Activated CD4-positive, alpha-beta T cell treated with anti-CD3 and anti-CD28 coated beads for 48 hours (primary cell): ENCODE measurements around the gene TMEM121.
A peak's percentile ranks its signal among the peaks of the same experiment; 100 is the strongest.

Experiments
- DNase-seq: peaks from one replicate; pipeline ENCODE4 v3.0.0-alpha.2; 2020

TMEM121 gene

DNA sequence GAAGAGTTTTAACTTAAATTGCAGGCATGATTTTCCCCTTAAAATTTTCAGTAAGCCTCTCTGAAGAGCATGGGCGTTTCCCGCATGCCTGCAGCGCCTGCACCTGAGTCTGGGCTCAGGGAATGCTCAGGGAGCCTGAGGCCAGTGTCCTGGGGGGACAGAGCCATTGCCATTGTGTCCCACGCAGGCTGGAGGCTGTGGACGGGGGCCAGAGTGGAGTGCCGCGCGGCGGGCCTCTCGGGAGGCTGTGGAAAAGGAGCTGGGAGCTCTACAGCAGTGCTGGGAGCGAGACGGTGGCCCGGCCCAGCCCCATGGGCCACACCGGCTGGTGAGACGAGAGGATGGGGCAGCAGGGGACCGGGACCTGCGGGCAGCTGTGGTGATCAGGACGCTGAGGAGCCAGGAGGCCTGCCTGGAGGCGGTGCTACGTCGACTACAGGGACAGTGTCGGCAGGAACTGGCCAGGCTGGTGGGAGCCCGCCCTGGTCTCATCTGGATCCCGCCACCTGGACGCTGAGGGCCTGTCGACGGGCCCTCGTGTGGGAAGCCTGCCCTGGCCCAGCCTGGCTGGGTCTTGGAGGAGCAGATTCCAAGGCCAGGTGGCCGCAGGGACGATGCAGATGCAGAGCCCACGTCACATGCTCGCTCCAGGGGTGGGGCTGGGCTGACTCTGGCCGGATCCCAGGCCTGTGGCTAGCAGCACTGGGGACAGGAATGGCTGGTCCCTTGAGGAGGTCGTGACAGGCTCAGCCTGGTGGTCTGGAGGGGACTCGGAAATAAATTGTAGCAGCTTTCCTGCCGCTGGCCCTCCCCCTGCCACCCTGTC is 27.7 kb upstream of the TMEM121 start:
- DNase-seq = no peak

DNA sequence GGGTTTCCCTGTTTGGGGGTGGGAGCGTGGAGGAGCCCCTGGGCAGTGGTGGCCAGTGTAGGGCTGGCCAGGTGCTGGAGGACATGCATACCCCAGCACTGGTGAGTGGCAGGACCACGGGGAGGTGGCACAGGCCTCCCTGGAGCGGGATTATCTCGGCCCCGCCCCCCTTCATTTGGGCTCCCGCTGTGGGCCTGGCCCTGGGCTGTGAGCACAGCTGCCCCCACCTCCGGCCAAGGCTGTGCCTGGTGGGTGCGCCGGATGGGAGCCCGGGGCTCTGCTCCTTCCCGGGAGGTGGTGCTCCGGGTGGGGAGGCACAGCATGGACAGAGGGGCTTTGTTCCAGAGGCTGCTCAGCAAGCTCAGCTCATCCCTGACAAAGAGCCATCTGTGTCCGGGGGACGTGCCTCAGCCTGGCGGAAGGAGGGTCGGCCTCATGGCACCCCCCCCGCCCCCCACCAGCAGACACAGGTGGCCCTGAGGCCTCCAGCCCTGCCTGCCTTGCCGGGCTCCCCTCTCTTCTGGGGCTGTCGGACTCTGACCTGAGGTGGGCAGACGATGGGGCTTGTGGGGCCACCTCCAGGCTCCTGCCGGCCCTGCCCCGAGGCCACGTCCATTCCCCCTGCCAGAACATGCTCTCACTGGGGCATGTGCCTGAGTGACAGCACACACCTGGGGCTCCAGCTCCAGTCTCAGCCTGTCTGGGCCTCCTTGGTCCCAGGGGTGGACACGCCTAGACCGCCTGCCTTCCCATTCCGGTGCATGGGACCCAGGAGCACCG is 26.9 kb upstream of the TMEM121 start:
- DNase-seq = no peak

DNA sequence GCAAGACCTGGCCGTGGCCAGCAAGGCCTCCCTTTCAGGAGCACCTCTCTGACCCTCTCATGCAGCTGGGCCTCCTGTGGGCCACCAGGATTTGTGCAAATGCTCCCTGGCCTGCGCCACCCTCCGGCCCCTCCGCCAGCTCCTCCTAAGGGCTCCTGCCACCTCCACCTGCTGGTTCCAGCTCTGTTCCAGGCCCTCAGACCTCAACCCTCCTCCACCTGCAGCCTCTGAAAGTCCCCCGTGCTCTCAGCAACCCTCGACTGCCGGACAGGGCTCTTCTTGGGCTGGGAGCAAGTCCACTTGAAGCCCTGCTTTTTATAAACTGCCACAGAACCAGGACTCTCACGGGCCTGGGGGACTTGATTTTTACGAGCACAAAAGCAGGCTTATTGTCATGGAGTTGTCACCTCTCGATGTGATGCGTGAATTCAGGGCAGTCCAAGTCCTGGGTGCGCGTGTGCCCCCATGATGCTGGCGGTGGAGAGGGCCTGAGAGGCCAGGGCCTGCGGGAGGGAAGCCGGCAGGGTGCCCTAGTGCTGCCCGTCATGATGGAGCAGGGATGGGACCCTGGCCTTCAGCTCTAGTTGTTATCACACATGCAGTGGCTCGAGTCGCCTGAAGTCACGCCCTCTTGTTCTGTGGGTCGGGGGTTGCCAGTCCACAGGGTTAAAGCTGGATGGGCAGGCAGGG is 26.2 kb upstream of the TMEM121 start:
- DNase-seq = no peak

DNA sequence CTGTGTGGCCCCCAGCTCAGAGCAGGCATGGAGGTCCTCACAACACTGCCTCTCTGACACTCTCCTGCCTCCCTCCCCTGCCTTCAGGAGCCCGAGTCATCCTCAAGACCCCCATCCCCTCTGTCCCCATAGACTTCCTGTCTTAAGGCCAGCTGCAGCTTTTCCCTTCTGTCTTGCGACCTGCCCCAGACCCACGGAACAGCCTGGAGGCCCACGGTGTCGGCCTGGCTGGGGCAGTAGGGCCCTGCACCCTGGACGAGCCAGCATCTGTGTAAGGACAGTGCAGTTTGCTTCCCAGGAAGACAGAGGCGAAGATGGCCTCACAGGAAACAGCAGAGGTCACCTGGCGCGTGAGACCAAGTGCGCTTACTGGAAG is 25.7 kb upstream of the TMEM121 start:
- no peak for DNase-seq

DNA sequence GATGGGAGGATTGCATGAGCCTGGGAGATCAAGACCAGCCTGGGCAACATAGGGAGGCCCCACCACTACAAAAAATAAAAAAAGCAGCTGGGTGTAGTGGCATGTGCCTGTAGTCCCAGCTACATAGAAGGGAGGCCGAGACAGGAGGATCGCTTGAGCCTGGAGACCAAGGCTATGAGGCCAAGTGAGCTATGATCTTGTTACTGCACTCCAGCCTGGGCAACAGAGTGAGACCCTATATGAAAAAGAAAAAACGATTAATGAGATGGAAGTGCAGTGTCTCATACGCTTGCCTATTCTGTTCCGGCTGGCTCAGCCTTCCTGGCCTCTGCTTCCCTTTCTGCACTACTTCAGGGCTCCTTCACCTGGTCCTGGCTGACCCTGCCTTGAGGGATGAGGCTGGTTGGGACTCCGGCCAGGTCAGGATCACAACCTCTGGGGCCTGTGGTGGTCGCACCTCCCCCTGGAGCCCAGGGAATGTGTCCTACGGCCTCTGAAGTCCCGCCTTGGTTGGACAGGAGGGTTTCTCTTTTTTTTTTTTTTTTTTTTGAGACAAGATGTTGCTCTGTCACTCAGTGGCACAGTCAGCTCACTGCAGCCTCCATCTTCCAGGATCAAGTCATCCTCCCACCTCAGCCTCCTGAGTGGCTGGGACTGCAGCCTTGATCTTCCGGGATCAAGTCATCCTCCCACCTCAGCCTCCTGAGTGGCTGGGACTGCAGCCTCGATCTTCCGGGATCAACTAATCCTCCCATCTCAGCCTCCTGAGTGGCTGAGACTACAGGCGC is 24.7 kb upstream of the TMEM121 start:
- DNase-seq = no peak

DNA sequence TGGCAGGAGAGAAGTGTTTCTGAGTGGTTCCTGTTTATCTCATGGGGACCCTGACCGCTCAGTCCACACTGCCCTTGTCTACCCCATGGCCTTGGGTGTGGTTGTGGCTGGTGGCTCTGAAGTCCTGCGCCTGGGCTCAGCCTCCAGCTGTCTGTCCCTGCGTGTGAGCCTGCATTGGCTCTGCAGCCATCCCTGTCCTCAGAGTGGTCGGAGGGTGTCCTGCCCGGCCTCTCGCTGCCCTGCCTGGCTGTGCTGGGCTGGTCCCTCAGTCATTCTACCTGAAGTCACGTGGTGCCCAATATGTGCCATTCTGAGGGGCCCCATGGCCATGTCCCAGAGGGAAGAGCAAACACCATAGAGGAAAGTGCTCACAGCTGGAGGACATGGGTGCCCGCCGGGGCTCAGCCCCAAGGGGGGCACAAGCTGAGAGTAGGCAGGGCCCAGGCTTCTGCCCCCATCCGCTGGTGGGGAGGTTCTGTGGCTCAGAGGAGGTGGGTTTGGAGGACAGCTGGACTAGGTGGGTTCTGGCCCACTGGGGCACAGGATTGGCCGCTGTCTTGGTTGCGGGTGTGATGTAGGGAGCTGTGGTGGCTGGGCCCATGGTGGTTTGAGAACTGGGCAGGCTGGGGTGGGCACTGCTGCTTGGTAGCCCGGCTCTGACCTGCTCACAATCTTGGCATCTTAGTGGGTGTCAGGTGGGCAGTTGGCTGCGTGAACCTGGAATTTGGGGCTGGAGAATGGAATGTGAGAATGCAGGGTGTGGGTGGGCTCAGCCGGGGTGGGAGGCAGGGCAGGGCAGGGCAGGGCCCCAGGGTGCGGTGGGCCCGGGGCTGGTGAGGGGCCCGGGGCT is 23.7 kb upstream of the TMEM121 start:
- DNase-seq = no peak

DNA sequence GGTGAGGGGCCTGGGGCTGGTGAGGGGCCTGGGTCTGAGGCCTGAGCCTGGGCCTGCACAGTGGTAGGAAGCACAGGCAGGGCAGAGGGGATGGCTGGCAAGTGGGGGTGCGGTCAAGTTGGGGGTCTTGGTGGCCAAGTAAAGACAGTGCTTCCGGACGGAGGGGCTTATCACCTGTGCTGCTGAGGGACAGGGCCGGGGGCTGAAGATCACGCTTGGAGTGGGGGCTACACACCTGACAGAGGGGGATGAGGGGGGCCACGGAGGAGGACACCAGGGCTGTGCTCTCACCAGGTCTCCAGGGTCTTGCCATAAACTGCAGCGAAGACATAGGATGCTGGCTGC is 23.1 kb upstream of the TMEM121 start:
- DNase-seq = no peak

DNA sequence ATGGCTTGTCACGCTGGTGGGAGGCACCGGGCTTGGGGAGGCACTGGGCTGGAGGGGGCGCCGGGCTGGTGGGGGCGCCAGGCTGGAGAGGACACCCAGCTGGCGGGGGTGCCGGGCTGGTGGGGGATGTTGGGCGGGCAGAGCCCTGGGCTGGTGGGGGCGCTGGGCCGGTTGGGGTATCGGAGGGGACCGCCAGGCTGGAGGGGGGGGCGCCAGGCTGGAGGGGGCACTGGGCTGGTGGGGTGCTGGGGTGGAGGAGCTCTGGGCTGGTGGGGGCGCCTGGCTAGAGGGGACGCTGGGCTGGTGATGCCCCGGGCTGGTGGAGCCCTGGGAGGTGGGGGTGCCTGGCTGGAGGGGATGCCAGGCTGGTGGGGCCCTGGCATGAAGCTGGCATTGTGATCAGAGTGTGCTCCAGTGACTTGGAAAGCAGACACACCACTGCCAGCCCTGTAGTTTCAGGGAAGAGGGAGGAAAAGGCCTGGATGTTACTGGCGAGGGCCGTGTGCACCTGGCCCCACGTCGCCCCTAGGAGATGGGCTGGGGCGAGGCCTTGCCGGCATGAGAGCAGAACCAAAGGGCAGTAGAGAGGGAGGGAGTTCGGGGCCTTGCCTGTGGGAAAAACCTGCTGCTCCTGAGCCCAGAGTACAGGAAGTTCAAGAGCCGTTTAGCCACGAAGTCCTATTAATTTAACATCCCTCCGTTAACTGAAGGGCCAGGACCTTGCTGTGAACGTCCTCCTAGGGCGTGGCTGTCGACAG is 22.3 kb upstream of the TMEM121 start:
- DNase-seq = no peak

DNA sequence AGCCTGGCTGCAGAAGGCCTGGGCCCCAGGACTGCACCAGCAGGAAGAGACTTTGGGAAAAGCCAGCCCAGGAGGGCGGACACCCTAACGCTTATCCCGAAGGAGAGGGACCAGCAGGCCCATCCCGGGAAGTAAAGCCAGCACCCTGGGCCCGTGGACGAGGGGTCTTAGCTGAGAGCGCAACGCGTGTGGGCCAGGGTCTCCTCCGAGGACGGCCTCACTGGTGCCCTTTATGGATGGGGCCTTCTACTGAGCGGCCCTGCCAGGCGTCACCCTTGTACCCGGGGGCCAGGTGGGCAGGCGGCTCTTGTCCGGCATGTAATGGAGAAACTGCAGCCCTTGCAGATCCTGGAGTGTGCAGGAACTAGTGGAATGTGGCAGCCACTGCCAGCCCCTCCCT is 21.3 kb upstream of the TMEM121 start:
- no peak for DNase-seq

DNA sequence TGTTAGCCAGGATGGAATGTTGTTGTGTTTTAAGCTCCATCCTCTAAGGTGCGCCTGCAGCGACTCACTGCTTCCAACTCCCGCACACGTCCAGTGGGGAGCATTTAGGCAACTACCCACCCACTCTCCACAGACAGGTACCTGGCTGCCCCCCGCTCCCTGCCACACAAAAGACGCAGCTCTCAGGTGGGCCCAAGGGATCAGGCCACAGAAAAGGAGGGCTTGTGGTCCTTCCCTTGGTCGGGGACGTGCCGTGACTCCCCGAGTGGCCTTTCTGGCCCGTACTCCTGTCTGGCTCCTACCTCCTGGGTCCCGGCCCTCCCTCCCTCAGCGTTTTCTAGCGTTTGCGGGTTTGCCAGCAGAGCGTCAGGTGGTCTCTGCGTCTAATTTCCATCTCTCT is 19.1 kb upstream of the TMEM121 start:
- no peak for DNase-seq

DNA sequence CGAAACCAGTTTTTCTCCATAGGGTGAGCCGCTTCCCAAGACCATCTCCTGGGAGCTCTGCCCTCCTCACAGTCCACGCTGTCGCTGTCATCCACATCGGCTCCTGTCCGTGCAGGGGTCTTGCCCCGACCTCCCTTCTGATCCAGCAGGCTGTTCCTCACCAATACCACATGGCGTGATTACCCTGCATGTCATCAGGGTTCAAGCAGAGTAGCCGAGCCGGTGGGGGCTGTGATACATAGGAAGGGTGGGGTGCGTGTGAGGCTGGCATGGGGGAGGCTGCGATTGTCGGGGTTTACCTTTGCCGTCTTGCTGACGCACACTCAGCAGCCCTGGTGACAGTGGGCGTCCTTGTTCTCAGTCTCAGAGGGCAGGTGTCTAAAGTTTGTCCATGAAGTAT is 18.3 kb upstream of the TMEM121 start:
- DNase-seq = no peak

DNA sequence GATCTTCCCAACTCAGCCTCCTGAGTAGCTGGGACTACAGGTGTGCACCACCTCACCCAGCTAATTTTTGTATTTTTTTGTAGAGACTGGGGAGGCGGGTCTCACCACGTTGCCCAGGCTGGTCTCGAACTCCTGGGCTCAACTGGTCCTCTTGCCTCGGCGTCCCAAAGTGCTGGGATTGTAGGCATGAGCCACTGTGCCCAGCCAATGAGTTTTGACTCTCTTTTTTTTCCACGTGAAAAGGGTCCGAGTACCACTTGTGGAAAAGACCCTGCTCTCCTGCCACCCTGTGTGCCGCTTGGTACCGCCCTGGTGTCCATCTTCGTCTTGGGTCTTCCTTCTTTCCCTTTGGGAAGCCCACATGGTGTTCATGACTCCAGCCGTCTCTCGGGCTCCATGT is 17.8 kb upstream of the TMEM121 start:
- DNase-seq = no peak

DNA sequence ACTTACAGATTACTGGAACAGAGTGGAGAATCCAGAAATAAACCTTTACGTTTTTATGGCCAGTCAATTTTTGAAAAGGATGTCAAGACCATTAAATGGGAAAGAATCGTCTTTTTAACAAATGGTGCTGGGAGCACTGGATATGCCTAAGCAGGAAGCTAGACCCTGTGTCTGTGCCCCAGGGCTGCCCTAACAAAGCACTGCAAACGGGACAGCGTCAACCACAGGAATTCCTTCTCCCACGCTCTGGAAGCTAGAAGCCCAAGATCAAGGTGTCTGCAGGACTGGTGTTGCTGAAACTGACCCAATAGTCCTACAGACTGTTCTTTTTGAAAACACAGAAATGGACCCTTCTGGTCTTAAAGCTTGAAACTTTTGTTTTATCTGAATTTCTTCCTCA is 9.3 kb upstream of the TMEM121 start:
- DNase-seq = no peak

DNA sequence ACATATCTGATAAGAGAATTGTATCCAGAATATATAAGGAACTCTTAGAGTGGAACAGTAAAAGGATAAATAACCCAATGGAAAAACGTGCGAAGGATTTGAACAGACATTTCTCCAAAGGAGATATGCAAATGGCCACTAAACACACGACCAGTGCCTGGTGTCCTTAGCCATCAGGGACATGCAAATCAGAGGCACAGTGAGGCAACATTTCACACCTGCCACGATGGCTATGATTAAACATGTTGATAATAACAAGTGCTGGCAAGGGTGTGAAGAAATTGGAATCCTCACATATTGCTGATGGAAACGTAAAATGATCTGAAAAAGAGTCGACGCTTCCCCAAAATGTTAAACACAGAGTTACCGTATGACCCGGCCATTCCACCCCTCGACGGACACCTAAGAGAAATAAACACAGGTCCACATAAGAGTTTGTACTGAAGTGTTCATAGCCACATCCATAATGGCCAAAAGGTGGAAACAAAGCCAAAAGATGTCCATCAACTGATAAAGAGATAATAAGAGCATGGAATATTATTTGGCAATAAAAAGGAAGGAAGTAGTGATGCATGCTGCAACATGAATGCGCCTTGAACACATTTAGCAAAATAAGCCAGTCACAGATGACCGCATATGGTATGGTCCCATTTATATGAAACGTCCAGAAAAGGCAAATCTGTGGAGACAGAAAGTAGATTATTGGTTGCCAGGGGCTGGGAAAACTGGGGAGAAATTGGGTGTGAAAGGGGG is 6.3 kb upstream of the TMEM121 start:
- no peak for DNase-seq

DNA sequence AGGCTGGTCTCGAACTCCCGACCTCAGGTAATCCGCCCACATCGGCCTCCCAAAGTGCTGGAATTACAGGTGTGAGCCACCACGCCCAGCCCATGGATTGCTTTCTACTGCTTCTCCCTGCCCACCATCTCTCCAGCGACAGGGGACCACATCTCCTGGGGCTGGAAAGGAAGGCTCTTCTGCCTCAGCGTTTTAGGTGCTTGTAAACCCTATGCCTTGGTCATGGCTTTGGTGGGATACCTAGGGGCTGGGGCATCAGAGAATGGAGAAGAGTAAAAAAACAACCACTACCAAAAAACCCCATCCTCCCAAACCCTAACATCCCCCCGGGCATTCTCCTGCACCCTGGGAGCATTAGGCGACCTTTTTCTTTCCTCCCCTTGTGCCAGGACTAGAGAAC is 1.1 kb upstream of the TMEM121 start:
- DNase-seq = no peak

DNA sequence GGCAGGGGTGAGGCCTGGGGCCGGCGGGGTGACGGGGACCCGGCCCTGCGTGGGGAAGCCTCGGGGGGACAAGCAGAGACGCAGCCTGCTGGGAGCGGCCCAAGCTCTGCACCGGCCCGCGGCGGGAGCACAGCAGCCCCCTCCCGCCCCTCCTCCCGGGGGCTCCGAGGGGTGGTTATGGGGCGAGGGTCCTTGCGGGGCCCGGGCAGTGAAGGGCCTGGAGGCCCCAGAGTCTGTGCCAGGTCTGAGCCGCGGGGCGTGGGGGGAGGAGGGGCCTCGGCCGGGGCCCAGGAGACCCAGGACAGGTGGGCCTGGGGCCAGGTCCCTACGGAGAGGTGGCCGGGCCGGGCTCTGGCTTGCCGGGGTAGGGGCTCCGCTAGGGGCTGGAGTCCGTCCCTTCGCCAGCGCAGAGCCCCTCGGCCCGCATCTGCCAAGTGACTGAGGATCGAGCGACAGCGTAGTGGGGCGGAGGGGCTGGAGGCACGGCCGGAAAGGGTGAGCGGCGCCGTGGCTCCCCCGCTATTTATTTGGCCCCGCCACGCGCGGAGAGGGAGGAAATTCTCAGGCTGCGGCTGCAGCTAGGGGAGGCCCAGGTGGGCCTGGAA is 495 bp downstream of the TMEM121 start:
- no peak for DNase-seq

DNA sequence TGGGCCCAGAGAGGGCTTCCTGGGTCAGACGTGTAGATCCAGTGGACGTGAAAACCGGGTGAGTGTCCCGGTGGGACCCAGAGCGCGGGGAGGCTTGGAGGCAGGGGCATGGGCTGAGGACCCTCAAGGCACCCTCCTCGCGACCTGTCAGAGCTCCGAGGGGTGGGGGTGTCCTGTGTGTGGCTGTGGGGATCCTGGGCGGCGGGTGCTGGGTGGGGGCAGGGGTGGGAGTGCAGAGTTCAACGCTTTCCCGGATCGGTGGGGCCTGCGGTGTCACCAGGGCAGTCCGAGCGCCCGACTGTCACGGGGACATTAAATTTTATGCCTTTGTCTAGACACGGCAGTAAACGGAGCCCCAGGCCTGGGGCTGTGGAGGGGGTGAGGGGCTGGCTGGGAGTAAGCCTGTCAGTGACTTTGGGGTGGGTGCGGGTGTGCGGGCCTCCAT is 1.0 kb downstream of the TMEM121 start:
- no peak for DNase-seq

DNA sequence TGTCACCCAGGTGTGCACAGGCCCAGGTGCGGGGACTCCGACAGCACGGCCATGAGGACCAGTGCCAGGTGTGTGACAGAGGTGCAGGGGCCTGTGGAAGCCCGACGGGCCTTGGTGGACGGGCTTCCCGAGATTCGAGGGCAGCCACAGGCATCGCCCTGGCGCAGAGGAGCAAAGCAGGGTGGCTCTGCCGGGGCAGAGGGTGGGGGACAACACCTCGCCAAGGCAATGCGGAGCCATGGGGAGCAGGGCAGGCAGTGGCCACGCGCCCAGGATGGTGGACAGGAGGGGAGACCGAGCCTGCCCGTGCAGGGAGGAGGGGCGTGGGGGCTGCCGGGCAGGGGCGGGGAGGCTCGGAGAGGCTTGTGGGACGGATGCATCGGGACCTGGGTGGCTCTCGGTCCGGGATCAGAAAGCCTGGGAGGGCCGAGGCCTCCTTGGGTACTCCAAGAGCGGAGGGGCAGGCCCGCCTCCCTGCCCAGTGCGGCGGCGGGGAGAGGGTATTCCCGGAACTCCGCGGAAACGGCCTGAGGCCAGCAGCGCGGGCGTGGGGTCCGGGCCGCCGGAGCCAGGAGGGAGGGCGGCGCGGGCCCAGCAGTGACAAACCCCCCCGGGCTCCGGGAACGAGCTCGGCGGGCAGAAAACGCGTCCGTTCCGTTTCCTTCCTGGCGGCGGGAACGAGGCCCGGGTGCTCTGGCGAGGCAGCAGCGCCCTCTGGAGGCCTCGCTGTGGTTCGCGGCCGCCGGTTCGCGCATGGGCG is 1.6 kb downstream of the TMEM121 start:
- DNase-seq = peak; percentile 88

DNA sequence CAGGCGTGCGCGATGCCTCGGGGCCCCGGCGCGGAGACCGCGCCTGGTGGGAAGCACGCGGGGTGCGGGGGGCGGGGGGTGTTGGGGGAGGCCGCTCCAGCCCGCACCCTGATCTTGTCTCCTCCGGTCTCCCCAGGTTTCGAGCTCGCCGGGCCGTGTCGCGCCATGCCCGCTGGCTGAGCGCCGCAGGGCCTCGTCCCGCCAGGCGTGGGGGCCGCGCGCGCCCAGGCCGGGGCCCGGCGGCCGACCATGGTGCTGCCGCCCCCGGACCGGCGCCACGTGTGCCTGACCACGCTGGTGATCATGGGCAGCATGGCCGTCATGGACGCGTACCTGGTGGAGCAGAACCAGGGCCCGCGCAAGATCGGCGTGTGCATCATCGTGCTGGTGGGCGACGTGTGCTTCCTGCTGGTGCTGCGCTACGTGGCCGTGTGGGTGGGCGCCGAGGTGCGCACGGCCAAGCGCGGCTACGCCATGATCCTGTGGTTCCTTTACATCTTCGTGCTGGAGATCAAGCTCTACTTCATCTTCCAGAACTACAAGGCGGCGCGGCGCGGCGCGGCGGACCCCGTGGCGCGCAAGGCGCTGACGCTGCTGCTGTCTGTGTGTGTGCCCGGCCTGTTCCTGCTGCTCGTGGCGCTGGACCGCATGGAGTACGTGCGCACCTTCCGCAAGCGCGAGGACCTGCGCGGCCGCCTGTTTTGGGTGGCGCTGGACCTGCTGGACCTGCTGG is 2.4 kb downstream of the TMEM121 start:
- peak; percentile 76 for DNase-seq
